ENCODE results near the gene TMEM101.
"Not testable (repeated sequence)": the region's sequence is repeated elsewhere in the genome, so short reads cannot be mapped to it uniquely, and the experiment has no call there.

TMEM101 gene

DNA sequence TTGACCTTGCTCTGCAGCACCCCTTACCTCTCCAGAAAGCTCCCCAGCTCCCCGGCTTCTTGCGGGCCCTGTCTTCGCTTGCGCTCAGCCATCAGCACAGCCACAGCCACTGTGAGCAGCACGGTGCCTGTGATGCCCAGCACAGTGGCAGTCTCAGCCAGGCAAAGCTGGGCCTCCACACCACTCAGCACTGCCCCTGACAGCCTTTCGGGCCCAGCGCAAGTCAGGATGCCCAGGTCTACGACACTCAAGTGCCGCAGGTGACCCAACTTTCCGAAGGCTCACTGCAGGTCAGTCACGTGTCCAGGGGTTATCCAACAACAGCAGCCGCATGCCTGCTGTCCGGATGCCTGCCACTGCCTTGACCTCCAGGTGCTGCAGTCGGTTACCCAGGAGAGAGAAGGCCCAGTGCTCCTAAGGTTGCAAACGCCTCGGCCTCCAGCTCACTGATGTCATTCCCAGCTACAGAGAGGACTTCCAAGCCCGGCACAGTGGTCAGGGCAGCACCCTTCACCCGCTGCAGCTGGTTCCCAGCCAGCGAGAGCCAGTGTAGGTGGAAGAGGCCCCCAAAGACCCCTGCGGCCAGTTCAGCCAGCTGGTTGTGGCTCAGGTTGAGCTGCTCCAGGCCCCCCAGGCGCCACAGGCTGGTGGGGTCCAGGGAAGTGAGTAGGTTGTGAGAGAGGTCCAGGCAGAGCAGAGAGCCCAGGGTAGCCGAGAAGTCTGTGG is 8.9 kb upstream of the TMEM101 start:
- TF ChIP-seq, protein P1, sequence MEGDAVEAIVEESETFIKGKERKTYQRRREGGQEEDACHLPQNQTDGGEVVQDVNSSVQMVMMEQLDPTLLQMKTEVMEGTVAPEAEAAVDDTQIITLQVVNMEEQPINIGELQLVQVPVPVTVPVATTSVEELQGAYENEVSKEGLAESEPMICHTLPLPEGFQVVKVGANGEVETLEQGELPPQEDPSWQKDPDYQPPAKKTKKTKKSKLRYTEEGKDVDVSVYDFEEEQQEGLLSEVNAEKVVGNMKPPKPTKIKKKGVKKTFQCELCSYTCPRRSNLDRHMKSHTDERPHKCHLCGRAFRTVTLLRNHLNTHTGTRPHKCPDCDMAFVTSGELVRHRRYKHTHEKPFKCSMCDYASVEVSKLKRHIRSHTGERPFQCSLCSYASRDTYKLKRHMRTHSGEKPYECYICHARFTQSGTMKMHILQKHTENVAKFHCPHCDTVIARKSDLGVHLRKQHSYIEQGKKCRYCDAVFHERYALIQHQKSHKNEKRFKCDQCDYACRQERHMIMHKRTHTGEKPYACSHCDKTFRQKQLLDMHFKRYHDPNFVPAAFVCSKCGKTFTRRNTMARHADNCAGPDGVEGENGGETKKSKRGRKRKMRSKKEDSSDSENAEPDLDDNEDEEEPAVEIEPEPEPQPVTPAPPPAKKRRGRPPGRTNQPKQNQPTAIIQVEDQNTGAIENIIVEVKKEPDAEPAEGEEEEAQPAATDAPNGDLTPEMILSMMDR (IDR thresholded peaks at IDR 0.05; ENCODE audit: low read depth, low read length, missing control alignments) = no peak
- no peak overlapping the region for H3K4me3 ChIP-seq (ENCODE audit: low read depth, low read length)
- no peak for DNase-seq (ENCODE audit: low read depth)

DNA sequence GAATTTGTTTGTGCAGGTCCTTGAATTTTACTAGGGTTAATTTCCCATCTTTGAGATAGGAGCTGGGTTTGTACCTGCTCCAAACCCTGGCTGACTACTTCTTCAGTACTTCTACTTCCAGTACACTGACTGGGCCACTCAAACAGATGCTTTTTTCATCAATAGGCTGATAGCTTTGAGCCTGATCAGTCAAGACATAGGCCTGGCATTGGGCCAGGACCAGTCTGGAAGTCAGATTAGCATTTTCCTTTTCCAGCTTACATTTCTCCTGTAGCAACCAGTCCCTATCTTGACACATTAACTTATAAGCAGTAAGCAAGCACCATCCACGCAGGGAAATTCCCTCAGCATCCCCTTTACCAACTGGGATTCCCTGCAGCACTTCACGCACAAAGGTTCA is 7.5 kb upstream of the TMEM101 start:
- TF ChIP-seq, protein P1 (IDR thresholded peaks at IDR 0.05; ENCODE audit: low read depth, low read length, missing control alignments) = no peak
- H3K4me3 ChIP-seq (ENCODE audit: low read depth, low read length) = no peak overlapping the region
- no peak for DNase-seq (ENCODE audit: low read depth)

DNA sequence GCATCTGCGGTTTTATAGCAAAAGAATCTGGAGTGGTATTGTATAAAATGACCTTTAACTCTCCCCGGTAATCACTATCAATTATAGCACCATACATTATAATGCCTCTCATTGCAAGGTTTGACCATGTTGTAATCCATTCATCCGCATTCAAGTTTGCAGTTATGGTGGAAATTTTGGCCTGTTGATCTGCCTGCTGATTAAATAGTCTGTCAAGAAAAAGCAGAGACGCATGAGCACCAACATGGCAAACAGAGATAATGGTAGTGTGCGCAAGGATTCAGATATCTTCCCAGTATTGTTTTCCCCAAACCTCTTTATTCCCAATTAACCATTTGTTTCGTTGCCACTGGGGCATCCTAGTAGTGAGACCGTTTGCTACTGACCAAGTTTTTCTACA is 6.5 kb upstream of the TMEM101 start:
- H3K4me3 ChIP-seq (ENCODE audit: low read depth, low read length); DNase-seq (ENCODE audit: low read depth): not testable (repeated sequence)

DNA sequence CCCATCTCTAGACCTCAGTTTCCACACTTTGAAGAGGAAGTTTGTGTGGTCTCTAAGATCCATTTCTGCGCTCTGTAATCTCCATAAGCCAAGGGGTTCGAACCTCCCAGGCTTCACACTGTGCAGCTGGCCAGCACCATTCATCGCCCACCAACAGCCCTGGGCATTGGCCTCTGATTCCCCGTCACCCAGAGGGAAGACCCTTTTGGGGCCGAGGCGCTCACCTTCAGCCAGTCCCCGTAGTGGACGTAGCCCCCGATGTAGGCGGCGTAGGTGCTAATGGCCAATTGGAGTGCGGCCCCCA is 678 bp downstream of the TMEM101 start:
- TF ChIP-seq, protein P1 (IDR thresholded peaks at IDR 0.05; ENCODE audit: low read depth, low read length, missing control alignments) = no peak
- H3K4me3 ChIP-seq (ENCODE audit: low read depth, low read length) = peak overlapping the region; percentile 95
- DNase-seq (ENCODE audit: low read depth) = no peak

DNA sequence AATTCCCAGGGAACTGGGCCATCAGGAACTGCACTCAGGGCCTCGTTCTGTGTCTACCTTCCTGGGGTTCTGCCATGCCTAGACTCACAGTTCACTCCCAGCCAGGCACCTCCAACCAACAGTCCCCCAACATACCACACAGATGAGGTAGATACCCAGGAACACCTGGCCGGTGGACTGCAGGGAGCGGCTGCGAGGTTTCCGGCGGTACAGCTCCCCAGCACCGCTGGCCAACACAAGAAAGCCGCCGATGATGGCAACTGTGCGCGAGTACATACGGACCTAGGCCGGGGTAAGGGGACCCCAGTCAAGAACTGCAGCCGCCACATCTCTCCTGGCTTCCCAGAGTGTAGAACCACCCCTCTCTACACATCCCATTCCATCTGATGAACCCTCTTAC is 1.9 kb downstream of the TMEM101 start:
- no peak for DNase-seq (ENCODE audit: low read depth)
- TF ChIP-seq, protein P1 (IDR thresholded peaks at IDR 0.05; ENCODE audit: low read depth, low read length, missing control alignments) = no peak
- no peak overlapping the region for H3K4me3 ChIP-seq (ENCODE audit: low read depth, low read length)

DNA sequence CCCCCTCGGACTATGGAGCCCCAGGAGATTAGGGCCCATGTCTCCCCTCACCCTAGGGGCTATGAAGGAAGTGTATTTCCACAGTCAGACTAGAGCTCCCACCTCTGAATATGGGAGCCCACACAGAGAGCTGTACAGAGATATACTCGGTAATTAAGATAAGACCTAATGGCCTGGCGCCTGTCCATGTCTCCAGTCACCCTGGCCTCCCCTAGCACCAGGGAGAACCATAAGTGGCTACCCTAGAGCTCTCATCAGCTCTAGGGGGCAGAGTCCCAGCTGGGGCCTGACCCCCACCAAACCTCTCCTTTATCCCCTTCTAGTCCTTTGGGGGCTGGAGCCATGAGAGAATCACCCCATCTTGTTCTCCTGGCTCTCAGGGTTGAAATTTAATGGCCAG is 2.4 kb downstream of the TMEM101 start:
- TF ChIP-seq, protein P1 (IDR thresholded peaks at IDR 0.05; ENCODE audit: low read depth, low read length, missing control alignments) = no peak
- H3K4me3 ChIP-seq (ENCODE audit: low read depth, low read length) = no peak overlapping the region
- no peak for DNase-seq (ENCODE audit: low read depth)

DNA sequence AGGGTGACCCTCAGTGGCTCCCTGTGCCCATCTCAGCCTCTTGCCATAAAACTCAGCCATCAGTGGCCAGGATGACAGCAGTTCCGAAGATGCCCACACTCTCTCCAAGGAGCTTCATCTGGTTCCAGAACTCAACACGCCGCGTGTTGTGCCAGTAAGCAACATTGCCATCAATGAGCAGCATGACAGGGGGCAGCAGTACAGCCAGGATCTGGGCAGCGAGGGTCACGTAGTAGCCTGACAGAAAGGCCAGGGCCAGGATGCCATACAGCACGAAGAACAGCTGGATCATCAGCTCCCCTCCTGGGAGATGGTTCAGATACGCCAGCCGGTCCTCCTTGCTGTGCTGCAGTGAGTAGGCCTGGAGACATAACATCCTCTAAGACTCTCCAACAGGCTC is 2.9 kb downstream of the TMEM101 start:
- TF ChIP-seq, protein P1 (IDR thresholded peaks at IDR 0.05; ENCODE audit: low read depth, low read length, missing control alignments) = no peak
- no peak for DNase-seq (ENCODE audit: low read depth)
- H3K4me3 ChIP-seq (ENCODE audit: low read depth, low read length) = no peak overlapping the region

All from GM12864 (cell line).